VCaP (cell line): ENCODE data around the gene SLC25A22.

Experiments used
- H3K27ac ChIP-seq: fragments of 450-650 bp; 2 replicates; pipeline ENCODE4 v1.5.1; 2017
- CTCF ChIP-seq: fragments of 450-650 bp; conservative IDR thresholded peaks from 2 replicates; pipeline ENCODE4 v1.5.1; 2017; ENCODE audit warnings: mild to moderate bottlenecking, moderate library complexity

SLC25A22 gene

GRCh38 chr11:788009-788640 lies 10.0 kb downstream of the SLC25A22 start:
- TF ChIP-seq CTCF: no peak
- no peak overlapping the region for H3K27ac ChIP-seq

- no peak for TF ChIP-seq CTCF
Measured at GRCh38 chr11:787084-787675, 10.9 kb downstream of the SLC25A22 start.

GRCh38 chr11:786235-787083 lies 11.6 kb downstream of the SLC25A22 start:
- H3K27ac ChIP-seq: no peak overlapping the region
- TF ChIP-seq CTCF: no peak

More at GRCh38 chr11:787084-787675, 10.9 kb downstream of the SLC25A22 start:
- H3K27ac ChIP-seq: no peak overlapping the region

GRCh38 chr11:783581-784015 lies 14.5 kb downstream of the SLC25A22 start:
- TF ChIP-seq CTCF: peak; percentile 73
- no peak overlapping the region for H3K27ac ChIP-seq

- no peak overlapping the region for H3K27ac ChIP-seq
- no peak for TF ChIP-seq CTCF
Measured at GRCh38 chr11:782264-783174, 15.6 kb downstream of the SLC25A22 start.

GRCh38 chr11:779955-780532 lies 18.0 kb downstream of the SLC25A22 start:
- H3K27ac ChIP-seq: no peak overlapping the region
- TF ChIP-seq CTCF: no peak
